HUES6 (cell line): ENCODE measurements around the gene COL27A1.

ENCODE experiments used
- H3K27ac ChIP-seq: 2 replicates; pipeline ENCODE4 v1.7.0; 2013; ENCODE audit warnings: low read depth, mild to moderate bottlenecking, low read length, inconsistent platforms
- H3K27me3 ChIP-seq: 2 replicates; pipeline ENCODE4 v1.6.1; 2013; ENCODE audit warnings: low read length; ENCODE audit not compliant: control insufficient read depth, insufficient read depth
- H3K36me3 ChIP-seq: 2 replicates; pipeline ENCODE4 v1.6.1; 2013; ENCODE audit warnings: low read length; ENCODE audit not compliant: control insufficient read depth, insufficient read depth
- H3K4me1 ChIP-seq: 2 replicates; pipeline ENCODE4 v1.6.1; 2013; ENCODE audit warnings: low read length; ENCODE audit not compliant: control insufficient read depth, insufficient read depth
- H3K4me3 ChIP-seq: 2 replicates; pipeline ENCODE4 v1.5.1; 2013; ENCODE audit warnings: low read depth, low read length
- H3K9ac ChIP-seq: one replicate; pipeline ENCODE4 v1.6.1; 2013; ENCODE audit warnings: mild to moderate bottlenecking, low read length
- H3K9me3 ChIP-seq: 2 replicates; pipeline ENCODE4 v1.6.1; 2013; ENCODE audit warnings: low read depth, low read length; ENCODE audit not compliant: control insufficient read depth, insufficient read depth

Gene COL27A1

GRCh38 chr9:114203410-114204140, 48.2 kb downstream of the COL27A1 start:
- Histone ChIP-seq H3K27ac (no peak overlapping the region), H3K9me3 (no peaks in the 10 kb centered on the region), H3K27me3 (no peaks in the 10 kb centered on the region), H3K9ac (no peak overlapping the region), H3K36me3 (peaks cover 3% of the 10 kb centered on the region; the same call in 1 of the 2 replicates), H3K4me1 (peaks cover 9% of the 10 kb centered on the region; the same call in 1 of the 2 replicates), H3K4me3 (no peak overlapping the region)

DNA sequence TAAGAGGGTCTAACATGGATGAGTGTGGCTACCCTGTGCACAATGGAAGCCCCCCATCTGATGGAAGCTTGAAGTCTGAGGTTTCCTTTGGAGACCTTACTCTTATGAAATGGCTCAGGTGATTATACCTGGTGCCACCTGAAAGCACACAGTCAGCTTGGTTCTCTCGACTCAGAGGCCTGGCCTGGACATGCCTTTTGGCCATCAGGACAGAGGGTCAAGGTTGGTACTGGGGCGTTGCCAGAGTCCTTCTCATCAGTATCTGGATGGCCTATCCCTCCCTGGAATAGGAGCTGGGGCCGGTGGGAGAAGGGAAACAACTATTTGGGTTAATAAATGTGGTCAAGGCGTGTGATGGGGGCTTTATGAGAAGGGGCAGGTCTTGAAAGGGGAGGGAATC, 48.9 kb downstream of the COL27A1 start:
- no peaks in the 10 kb centered on the region for H3K27me3 ChIP-seq
- H3K9ac ChIP-seq = no peak overlapping the region
- H3K4me1 ChIP-seq = peaks cover 9% of the 10 kb centered on the region; the same call in 1 of the 2 replicates
- no peak overlapping the region for H3K4me3 ChIP-seq
- 0 out of 2 replicates have a peak, but pooled peaks cover under 1% of the 10 kb centered on the region for H3K36me3 ChIP-seq
- H3K9me3 ChIP-seq = no peaks in the 10 kb centered on the region
- no peak overlapping the region for H3K27ac ChIP-seq

DNA sequence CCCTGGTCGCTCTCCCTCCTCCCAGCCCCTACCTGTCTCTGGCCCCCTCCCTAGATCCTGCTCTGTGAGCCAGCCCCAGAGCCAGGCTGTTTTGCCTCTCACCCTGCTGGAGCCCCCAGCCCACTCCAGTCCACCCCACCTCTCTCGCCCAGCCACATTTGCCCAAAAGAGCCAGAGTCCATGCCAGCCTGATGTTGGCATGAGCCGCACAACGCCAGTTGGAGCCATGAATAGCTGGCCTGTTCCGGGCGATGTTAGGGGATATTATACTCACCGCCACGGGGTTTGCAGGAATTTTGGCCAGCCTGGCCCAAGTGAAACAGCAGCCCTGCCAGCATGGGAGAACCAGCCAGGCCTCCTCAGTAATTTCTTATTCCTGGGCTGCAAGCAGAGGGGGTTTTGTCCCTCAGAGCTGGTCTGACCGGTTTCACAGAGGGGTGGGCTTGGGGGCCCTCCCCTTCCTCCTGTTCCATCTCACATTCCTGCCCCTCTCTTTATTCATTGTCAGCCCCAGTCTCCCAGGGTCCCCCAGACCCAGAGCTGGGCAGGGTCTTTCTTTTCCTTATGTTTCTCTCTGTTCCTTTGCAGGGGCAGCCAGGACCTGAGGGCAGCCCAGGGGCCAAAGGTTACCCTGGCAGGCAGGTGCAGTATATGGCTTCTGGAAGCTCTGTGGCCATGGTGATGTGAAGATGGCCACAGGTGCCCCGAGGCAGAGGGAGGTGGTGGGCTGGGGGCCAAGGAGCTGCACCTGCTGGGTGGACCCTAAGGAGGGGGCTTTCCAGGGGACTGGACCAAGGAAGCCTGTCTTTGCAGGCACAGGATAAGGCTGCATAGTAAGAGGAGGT, 50.1 kb downstream of the COL27A1 start:
- no peak overlapping the region for H3K27ac ChIP-seq
- peaks cover 11% of the 10 kb centered on the region for H3K36me3 ChIP-seq
- H3K9me3 ChIP-seq = no peaks in the 10 kb centered on the region
- H3K9ac ChIP-seq = no peak overlapping the region
- H3K4me3 ChIP-seq = no peak overlapping the region
- peaks cover 9% of the 10 kb centered on the region; the same call in 1 of the 2 replicates for H3K4me1 ChIP-seq
- no peaks in the 10 kb centered on the region for H3K27me3 ChIP-seq

GRCh38 chr9:114206221-114206789, 51.0 kb downstream of the COL27A1 start:
- Histone ChIP-seq H3K4me3 (no peak overlapping the region), H3K27me3 (no peaks in the 10 kb centered on the region), H3K36me3 (peaks cover 18% of the 10 kb centered on the region), H3K27ac (no peak overlapping the region), H3K9me3 (no peaks in the 10 kb centered on the region), H3K4me1 (peaks cover 9% of the 10 kb centered on the region; the same call in 1 of the 2 replicates), H3K9ac (no peak overlapping the region)

GRCh38 chr9:114207034-114207810, 51.9 kb downstream of the COL27A1 start:
- H3K9me3 ChIP-seq = no peaks in the 10 kb centered on the region
- H3K4me1 ChIP-seq = peaks cover 9% of the 10 kb centered on the region; the same call in 1 of the 2 replicates
- H3K27me3 ChIP-seq = no peaks in the 10 kb centered on the region
- no peak overlapping the region for H3K9ac ChIP-seq
- H3K4me3 ChIP-seq = no peak overlapping the region
- H3K27ac ChIP-seq = no peak overlapping the region
- H3K36me3 ChIP-seq = peaks cover 22% of the 10 kb centered on the region

GRCh38 chr9:114207845-114208244, 52.5 kb downstream of the COL27A1 start:
- Histone ChIP-seq H3K9me3 (no peaks in the 10 kb centered on the region), H3K4me1 (peaks cover 9% of the 10 kb centered on the region; the same call in 1 of the 2 replicates), H3K9ac (no peak overlapping the region), H3K36me3 (peaks cover 25% of the 10 kb centered on the region), H3K4me3 (no peak overlapping the region), H3K27me3 (no peaks in the 10 kb centered on the region), H3K27ac (no peak overlapping the region)

GRCh38 chr9:114209151-114209550, 53.8 kb downstream of the COL27A1 start:
- Histone ChIP-seq H3K4me3 (no peak overlapping the region), H3K36me3 (peaks cover 33% of the 10 kb centered on the region), H3K9ac (no peak overlapping the region), H3K27ac (no peak overlapping the region), H3K9me3 (no peaks in the 10 kb centered on the region), H3K27me3 (no peaks in the 10 kb centered on the region), H3K4me1 (peaks cover 9% of the 10 kb centered on the region; the same call in 1 of the 2 replicates)

DNA sequence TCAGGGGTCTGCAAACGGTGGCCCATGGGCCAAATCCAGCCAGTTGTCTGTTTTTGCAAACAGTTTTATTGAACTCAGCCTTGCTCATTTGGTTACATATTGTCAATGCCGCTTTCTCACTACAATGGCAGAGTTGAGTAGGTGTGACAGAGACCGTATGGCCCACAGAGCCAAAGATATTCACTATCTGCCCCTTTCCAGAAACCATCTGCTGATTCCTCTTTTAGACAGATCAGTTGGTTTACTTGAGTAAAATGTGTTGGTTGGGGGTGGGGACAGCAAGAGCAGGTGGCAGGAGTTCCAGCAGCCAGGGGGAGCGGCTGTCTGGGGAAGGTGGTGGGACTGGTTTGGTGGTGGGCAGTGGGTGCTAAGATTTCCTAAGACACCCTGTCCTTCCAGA, 54.8 kb downstream of the COL27A1 start:
- Histone ChIP-seq H3K9me3 (no peaks in the 10 kb centered on the region), H3K4me1 (peaks cover 9% of the 10 kb centered on the region; the same call in 1 of the 2 replicates)

DNA sequence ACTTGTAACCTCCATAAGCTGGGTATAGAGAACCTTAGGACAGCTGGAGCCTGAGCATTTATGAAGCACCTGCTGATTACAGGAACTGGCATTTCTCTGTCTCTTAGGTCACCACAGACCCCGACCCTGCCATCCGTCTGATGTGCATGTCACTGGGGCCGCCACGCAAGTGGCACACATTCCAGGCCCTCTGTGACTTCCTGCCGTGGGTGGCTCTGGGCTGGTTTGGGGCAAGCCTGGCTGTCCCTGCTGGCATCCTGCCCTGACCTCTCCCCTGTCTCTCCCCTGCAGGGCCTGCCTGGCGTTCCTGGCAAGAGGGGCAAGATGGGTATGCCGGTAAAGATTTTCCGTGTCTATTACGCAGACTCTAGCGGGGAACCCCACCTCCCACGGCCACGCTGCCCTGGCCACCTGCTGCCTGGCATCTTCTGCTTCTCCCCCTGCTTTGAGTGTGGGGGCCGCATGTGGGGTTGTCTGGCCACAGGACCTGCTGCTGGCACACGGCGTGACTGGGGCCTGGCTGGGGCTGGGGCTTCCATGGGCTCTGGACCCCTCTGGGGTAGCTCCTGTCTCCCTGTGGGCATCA, 55.4 kb downstream of the COL27A1 start:
- H3K36me3 ChIP-seq = peaks cover 33% of the 10 kb centered on the region
- peaks cover 9% of the 10 kb centered on the region; the same call in 1 of the 2 replicates for H3K4me1 ChIP-seq

More for the DNA sequence above, 54.8 kb downstream of the COL27A1 start:
- peaks cover 33% of the 10 kb centered on the region for H3K36me3 ChIP-seq
- H3K27ac ChIP-seq = no peak overlapping the region
- H3K4me3 ChIP-seq = no peak overlapping the region
- H3K27me3 ChIP-seq = no peaks in the 10 kb centered on the region
- no peak overlapping the region for H3K9ac ChIP-seq

GRCh38 chr9:114212826-114213225, 57.5 kb downstream of the COL27A1 start:
- H3K9me3 ChIP-seq = no peaks in the 10 kb centered on the region
- H3K27ac ChIP-seq = no peak overlapping the region
- no peak overlapping the region for H3K4me3 ChIP-seq
- H3K4me1 ChIP-seq = no peaks in the 10 kb centered on the region
- no peak overlapping the region for H3K9ac ChIP-seq
- H3K27me3 ChIP-seq = no peaks in the 10 kb centered on the region
- peaks cover 37% of the 10 kb centered on the region for H3K36me3 ChIP-seq

More for the DNA sequence above, 55.4 kb downstream of the COL27A1 start:
- no peak overlapping the region for H3K27ac ChIP-seq
- H3K9me3 ChIP-seq = no peaks in the 10 kb centered on the region
- no peak overlapping the region for H3K4me3 ChIP-seq
- no peak overlapping the region for H3K9ac ChIP-seq
- H3K27me3 ChIP-seq = no peaks in the 10 kb centered on the region
